ENCODE results near the gene ABR.
"Not testable (repeated sequence)": the region's sequence is repeated elsewhere in the genome, so short reads cannot be mapped to it uniquely, and the experiment has no call there.

ABR gene

DNA sequence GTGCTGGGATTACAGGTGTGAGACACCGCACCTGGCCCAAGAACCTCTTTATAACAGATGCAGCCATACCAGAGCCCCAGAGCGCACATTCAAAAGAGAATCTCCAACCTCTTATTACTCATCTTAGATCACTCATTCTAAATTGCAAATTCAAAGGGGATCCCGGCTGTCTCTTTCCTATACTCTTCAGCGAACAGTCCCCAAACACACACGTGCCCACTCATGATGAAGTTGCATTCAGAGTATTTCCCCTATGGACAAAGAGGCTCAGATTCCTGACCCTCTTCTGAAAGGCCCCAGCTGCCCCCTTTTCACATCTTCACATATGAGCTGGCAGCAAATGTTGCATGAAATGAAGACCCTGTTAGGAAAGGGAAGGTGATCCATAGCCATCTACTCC, 22.5 kb upstream of the ABR start:
- in situ Hi-C loops (cut with MboI; ENCODE audit: low sequenced_read_pairs) = no loop called here

GRCh38 chr17:1201132-1201702, 21.4 kb upstream of the ABR start:
- in situ Hi-C loops (cut with MboI; ENCODE audit: low sequenced_read_pairs) = no loop called here

DNA sequence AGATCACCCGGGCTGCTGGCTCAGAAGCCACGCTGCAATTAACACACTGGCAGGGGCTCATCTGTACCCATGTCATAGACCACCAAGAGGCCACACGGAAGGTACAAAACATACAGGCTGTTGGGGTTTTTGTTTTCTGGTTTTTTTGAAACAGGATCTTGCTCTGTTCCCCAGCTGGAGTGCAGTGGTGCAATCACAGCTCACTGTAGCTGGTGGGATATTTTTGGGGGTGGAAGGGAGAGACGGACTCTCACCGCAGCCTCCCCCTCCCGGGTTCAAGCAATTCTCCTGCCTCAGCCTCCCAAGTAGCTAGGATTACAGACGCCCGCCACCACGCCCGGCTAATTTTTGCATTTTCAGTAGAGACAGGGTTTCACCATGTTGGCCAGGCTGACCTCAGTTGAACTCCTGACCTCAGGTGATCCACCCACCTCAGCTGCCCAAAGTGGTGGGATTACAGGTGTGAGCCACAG, 19.5 kb upstream of the ABR start:
- in situ Hi-C loops (cut with MboI; ENCODE audit: low sequenced_read_pairs) = not testable (repeated sequence)

GRCh38 chr17:1197781-1198490, 18.2 kb upstream of the ABR start:
- in situ Hi-C loops (cut with MboI; ENCODE audit: low sequenced_read_pairs) = no loop called here

GRCh38 chr17:1197379-1197778, 17.6 kb upstream of the ABR start:
- in situ Hi-C loops (cut with MboI; ENCODE audit: low sequenced_read_pairs) = no loop called here

GRCh38 chr17:1196946-1197345, 17.2 kb upstream of the ABR start:
- in situ Hi-C loops (cut with MboI; ENCODE audit: low sequenced_read_pairs) = no loop called here

- in situ Hi-C loops (cut with MboI; ENCODE audit: low sequenced_read_pairs) = no loop called here
These were observed 13.3 kb upstream of the ABR start for GRCh38 chr17:1192911-1193699.

GRCh38 chr17:1190751-1191331, 11.1 kb upstream of the ABR start:
- in situ Hi-C loops (cut with MboI; ENCODE audit: low sequenced_read_pairs) = no loop called here

- in situ Hi-C loops (cut with MboI; ENCODE audit: low sequenced_read_pairs) = no loop called here
These were observed 9.2 kb upstream of the ABR start for GRCh38 chr17:1188812-1189504.

GRCh38 chr17:1186923-1187771, 7.4 kb upstream of the ABR start:
- in situ Hi-C loops (cut with MboI; ENCODE audit: low sequenced_read_pairs) = no loop called here

DNA sequence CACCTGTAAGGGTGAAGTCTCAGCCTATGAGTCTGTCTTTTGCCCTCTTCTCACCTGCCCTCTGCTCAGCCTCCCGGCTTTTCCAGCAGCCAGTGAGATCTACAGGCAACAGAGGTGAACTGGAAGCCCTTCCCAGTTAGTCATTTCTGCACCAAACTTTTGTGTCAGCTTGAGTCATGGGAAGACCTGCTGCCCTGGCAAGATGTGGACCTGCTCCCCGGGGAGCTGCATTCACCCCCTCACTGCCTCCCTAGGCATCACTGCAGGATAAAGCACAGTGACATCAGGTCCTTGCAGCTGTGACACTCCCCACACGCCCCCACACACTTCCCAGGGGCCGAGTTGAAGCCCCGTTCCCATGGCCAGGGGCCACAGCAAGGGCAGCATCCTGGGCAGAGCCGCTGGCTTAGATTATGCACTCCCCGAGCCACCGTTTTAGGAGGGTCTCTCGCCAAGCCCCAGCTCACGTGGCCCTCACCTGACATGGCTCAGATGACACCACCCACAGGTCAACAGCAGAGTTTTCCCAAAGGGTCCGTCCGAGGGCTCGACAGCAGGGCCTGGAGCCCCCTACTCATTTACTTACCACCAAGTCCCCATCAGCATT, 6.5 kb upstream of the ABR start:
- in situ Hi-C loops (cut with MboI; ENCODE audit: low sequenced_read_pairs) = no loop called here

DNA sequence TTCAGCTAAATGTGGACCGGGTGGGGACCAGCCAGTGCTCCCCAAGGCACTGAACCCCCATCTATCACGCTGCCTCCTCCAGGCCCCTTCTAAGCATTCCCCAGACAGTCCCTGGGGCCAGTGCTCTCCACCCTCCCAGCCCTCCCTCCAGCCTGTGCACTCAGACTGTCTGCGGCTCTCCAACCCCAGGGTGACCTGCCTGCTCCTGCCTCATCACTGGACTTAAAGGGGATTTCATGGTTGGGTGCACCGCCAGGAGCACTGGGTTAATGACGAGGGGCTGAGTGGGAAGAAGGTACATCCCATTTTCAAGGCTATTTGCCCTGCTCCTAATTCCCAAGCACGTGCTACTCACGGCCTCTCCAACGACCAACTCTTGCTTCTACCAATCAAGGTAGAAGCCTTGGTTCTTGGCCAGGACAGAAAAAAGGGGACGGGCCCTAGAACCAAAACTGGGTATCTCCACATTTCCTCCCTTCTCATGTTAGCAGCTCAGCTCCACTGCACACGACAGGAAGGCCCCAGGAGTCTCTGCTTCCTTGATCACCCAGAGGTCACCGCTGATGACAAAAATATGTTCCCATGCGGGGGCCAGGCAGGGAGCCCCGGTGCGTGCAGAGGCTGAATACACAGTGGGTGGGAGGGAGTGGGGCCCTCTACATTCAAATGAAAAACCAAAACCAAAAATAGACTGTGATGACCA, 3.5 kb upstream of the ABR start:
- in situ Hi-C loops (cut with MboI; ENCODE audit: low sequenced_read_pairs) = no loop called here

GRCh38 chr17:1182811-1183170, 3.0 kb upstream of the ABR start:
- in situ Hi-C loops (cut with MboI; ENCODE audit: low sequenced_read_pairs) = no loop called here

GRCh38 chr17:1181753-1182137, 2.0 kb upstream of the ABR start:
- in situ Hi-C loops (cut with MboI; ENCODE audit: low sequenced_read_pairs) = no loop called here

GRCh38 chr17:1180958-1181752, 1.4 kb upstream of the ABR start:
- in situ Hi-C loops (cut with MboI; ENCODE audit: low sequenced_read_pairs) = no loop called here

DNA sequence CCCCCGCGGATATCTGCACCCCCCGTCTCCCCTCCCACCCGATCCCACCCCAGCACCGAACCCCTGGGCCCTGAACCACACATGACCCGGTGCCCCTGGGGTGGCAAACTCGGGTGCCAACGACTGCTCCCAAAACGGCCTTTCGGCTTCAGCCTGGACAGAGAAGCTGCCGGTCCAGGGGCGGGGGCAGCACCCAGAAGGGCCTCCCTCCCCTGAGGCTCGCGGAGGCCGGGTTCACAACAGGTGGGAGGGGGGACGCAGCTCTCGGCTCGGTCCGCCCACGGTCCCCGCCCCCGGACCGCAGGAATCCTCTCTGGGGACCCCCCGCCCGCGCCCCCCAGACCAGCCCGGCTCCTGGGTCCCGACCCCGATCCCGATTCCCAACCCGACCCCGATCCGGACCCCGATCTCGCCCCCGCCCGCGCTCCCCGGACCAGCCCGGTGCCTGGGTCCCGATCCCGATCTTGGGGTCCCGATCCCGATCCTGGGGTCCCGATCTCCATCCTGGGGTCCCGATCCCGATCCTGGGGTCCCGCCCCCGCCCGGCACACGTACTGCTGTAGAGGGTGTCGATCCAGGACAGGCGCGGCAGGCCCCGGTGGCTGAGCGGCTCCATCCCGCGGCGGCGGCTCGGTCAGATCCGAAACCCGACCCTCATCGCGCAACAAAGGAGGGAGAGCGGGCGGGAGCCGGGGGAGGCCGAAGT, 516 bp downstream of the ABR start:
- in situ Hi-C loops (cut with MboI; ENCODE audit: low sequenced_read_pairs) = no loop called here

DNA sequence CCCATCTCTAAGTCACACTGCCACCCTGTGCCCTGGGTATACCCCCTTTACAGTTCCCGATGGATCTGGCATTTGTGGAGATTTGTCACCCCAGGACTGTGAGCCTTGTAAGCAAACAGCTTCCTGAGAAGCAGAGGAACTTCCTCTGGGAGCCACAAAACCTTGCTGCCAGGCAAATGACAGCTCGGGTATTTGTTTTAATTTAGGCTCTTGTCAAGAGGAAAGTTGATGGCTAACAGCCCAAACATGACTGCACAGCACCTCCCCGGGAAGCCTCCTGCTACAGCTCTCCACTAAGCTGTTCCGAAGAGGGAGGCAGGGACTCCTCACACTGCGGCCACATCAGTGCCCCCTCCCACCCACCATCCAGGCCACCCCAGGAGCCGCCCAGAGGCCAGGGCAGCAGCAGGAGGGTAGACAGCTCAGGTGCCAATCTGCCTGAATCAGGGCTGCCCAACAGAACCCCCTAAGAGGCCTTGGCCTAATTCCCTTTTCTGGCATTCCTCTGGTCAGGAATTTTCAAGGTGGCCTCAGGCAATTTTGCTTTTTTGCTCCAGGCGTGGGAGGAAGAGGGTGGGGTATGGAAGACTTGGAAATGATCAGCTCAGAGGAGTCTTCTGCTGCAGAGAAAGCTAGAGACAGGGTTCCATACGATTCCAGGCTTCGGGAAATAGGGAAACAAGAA, 2.6 kb downstream of the ABR start:
- in situ Hi-C loops (cut with MboI; ENCODE audit: low sequenced_read_pairs) = no loop called here

Data from HL-60/S4 (cell line).